HG02852 (cell line): Measurements from ENCODE around the gene TMEM150C.
"Not testable (repeated sequence)": the region's sequence is repeated elsewhere in the genome, so short reads cannot be mapped to it uniquely, and the experiment has no call there.

Experiments used
- ATAC-seq: cut with Tn5 transposase; IDR thresholded peaks from one replicate; pipeline ENCODE4 v1.9.1; 2021; ENCODE audit warnings: mild to moderate bottlenecking, moderate library complexity; ENCODE audit not compliant: unreplicated experiment

TMEM150C gene

DNA sequence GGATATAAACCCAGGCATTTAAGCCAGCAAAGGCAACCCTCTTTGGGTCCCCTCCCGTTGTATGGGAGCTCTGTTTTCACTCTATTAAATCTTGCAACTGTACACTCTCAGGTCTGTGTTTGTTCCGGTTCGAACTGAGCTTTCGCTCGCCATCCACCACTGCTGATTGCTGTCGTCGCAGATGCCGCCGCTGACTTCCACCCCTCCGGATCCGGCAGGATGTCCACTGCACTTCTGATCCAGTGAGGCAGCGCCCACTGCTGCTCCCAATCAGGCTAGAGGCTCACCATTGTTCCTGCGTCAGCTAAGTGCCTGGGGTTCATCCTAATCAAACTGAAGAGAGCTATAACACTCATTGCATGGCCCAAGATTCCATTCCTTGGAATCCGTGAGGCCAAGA is 82.2 kb downstream of the TMEM150C start:
- ATAC-seq: no peak

DNA sequence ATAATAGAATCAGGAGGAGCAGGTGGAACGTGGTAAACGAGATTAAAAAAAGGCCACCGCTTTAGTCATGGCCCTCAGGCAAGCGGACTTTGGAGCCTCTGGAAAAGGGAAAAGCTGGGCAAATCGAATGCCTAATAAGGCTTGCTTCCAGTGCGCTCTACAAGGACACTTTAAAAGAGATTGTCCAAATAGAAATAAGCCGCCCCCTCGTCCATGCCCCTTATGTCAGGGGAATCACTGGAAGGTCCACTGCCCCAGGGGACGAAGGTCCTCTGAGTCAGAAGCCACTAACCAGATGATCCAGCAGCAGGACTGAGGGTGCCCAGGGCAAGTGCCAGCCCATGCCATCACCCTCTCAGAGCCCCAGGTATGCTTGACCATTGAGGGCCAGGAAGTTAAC is 84.3 kb downstream of the TMEM150C start:
- ATAC-seq: not testable (repeated sequence)

DNA sequence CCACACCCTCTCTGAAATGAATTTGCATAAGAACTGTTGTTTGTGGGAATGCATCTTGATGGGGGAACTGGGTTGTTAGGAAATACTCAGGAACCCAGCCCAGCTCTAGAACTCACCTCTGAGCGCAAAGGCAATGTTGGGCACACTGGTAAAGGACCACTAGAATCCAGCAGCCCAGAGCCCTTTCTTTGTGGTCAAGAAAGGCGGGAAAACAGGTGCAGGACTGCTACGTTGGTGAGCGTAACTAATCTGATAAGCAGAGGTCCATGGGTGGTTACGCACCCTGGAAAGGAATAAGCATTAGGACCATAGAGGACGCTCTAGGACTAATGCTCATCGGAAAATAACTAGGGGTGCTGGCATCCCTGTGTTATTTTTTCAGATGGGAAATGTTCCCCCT is 85.9 kb downstream of the TMEM150C start:
- ATAC-seq: not testable (repeated sequence)

DNA sequence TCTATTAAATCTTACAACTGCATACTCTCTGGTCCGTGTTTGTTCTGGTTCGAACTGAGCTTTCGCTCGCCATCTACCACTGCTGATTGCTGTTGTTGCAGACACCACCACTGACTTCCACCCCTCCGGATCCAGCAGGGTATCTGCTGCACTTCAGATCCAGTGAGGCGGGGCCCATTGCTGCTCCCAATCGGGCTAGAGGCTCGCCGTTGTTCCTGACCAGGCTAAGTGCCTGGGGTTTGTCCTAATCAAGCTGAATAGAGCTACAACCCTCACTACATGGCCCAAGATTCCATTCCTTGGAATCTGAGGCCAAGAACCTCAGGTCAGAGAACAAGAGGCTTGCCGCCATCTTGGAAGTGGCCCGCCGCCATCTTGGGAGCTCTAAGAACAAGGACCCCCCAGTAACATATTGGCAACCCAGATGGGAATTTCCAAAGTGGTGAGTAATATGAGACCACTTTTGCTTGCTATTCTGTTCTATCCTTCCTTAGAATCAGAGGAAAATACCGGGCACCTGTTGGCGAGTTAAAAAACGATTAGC is 88.1 kb downstream of the TMEM150C start:
- ATAC-seq: no peak

DNA sequence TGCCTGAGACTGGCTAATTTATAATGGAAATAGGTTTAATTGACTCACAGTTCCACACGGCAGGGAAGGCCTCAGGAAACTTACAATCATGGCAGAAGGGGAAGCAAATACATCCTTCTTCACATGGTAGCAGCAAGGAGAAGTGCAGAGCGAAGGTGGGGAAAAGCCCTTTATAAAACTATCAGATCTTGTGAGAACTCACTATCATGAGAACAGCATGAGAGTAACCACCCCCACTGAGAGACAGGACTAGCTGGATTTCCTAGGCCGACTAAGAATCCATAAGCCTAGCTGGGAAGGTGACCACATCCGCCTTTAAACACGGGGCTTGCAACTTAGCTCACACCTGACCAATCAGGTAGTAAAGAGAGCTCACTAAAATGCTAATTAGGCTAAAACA is 88.7 kb downstream of the TMEM150C start:
- ATAC-seq: not testable (repeated sequence)

DNA sequence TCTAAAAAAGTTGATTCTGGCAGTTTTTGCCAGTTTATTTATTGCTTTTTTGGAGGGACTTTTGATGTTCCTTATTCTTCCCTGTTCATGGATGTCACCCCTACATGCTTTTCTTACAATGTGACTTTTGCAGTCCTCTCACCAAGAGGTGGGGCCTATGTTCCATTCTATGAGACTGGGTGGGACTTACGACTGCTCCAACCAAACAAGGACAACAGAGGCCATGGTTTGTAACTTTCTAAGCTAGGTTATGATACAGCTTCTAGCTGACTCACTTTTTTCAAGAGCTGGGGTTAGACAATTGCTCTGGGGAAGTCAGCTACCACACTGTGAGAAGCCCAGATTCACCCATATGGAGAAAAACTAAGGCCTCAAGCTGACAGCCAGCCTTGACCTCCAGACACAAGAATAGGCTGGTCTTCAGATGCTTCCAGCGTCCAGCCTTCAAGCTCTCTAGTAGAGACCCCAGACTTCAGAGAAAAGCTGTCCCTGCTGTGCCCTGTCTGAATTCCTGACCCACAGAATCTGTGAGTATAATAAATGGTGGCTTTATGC is 91.9 kb downstream of the TMEM150C start:
- no peak for ATAC-seq

DNA sequence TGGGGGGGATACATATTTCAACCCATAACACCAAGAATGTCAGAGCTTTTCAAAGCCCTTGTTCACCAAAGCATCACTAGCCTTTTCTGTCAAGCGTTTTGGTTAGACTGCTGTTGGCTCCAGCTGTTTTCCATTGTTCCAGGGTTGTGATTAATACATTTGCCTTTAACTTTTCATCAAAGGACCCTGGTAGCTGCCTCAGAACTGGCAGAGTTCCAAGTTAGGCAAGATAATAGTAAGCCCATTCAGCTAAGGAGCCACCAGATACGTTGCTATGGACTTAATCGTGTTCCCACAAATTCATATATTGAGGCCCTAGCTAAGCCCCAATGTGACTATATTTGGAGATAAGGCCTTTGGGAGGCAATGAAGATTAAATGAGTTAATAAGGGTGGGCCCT is 94.3 kb downstream of the TMEM150C start:
- ATAC-seq: no peak

DNA sequence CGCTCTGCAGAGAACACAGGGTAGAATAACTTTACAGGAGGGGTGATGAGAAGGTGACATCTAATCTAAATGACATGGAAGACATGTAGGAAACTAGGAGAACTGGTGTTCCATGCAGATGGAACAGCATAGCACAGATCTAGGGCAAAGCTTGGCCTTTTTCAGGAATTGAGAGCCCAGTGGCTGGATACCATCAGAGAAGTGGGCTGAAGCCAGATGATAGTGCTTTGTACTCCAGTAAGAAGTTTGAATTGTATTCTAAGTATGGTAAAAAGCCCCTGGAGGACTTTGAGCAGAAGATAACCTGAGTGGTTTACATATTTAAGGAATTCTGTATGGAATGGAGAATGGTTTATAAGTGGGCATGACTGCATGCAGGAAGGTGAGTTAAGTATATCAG is 98.6 kb downstream of the TMEM150C start:
- no peak for ATAC-seq

DNA sequence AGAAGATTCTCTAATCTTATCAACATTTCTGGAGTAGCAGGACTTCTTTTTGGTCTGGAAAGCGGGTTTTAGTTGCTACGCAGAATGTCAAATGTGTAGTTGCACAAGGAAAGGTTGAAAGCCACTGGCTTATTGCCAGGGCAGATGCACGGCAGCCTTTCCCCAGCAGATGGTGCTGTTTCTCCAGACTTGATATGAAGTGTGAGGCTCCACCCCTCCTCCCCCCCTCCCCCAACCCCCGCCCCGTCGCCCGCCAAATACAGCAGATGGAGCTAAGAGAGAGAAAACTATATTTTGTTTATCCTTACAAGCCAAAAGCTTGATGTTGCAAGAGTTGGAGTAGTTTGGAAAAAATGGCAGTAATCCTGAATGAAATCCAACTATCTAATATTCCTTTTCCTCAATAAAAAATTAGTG is 99.4 kb downstream of the TMEM150C start:
- ATAC-seq: peak; percentile 81

DNA sequence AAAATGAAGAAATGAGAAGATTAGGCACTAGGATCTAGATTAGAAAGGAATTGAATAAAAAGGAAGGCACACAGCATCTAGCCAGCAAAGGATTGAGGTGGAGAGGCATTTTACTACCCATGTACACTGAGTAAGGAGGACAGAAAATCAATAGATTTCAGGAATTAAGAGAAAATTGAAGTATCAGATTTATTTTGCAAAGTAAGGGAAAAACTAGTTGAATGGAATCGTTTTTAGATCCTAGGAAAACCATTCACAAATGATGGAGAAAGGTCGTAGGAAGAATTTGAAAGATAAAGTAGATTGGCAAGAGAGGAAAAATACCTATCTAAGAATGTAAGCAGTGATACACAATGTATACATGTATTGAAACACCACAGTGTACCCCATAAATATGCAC is 100.1 kb downstream of the TMEM150C start:
- no peak for ATAC-seq

DNA sequence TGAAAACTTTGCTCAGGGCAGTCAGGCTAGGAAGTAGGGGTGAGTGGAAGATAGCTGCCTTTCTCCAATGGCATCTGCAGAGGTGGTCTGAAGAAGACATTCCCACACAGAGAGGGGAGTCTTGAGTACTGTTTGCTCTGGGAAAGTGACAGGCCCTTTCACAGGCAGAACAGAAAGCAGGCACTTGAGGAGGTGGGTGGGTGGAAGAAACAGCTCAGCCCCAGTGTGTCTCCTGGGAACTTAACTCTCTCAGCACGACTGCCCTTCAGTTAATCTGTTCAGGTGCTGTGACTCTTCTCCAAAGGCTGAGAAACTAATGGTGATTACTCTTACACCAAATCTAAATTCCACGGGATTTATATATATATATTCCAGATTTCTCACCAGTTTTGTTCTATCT is 103.1 kb downstream of the TMEM150C start:
- peak; percentile 61 for ATAC-seq

DNA sequence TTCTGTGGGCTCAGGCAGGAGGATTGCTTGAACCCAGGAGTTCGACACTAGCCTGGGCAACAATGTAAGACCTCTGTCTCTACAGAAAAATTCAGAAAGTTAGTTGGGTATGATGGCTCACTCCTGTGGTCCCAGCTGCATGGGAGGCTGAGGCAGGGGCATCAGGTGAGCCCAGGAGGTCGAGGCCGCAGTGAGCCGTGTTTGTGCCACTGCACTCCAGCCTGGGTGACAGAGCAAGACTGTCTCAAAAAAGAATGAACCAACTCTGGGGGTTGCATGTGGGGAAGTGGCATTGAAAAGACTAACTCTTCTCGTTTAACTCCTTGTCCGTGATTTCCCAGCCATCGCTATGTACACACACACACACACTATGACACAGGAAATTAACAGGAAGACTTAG is 104.5 kb downstream of the TMEM150C start:
- no peak for ATAC-seq

DNA sequence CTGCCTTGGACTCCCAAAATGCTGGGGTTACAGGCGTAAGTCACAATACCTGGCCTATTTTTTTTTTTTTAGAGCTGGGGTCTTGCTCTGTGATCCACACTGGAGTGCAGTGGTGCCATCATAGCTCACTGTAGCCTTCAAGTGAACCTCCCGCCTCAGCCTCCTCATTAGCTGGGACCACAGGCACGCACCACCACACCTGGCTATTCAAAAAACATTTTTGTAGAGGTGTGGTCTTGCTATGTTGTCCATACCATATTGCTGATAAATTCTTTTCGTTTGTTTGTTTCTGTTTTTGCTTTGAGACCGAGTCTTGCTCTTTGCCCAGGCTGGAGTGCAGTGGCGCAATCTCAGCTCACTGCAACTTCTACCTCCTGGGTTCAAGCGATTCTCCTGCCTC is 109.8 kb downstream of the TMEM150C start:
- no peak for ATAC-seq

DNA sequence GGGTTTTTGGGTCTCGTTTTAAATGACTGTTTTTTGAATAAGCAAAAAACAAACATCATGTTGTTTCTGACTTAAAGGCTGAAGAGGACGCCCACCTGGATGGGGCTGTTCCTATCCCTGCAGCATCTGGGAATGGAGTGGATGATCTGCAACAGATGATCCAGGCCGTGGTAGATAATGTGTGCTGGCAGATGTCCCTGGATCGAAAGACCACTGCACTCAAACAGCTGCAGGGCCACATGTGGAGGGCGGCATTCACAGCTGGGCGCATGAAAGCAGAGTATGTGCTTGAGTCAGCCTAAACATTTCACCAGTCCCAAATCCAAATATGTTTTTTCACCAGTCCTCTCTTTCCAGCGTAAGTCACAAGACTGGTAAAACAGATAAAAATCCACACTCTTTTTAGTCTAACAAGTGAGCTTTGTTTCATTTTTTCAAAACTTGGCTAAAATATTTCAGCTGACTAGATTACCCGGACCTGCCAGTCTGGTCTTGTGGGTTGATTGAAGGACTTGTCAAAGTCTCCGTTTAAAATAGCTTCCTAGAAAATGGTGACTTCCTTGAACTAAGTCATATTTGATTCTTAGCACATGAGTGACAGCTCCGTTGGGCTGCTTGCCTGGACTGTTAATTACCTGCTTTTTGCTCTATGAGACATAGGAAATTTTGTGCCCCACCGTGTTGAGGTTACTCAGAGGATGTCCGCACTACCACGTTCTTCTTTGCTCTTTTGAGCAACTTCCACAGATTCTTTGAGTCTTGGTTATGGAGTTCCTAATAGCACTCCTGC is 110.6 kb downstream of the TMEM150C start:
- ATAC-seq: no peak

DNA sequence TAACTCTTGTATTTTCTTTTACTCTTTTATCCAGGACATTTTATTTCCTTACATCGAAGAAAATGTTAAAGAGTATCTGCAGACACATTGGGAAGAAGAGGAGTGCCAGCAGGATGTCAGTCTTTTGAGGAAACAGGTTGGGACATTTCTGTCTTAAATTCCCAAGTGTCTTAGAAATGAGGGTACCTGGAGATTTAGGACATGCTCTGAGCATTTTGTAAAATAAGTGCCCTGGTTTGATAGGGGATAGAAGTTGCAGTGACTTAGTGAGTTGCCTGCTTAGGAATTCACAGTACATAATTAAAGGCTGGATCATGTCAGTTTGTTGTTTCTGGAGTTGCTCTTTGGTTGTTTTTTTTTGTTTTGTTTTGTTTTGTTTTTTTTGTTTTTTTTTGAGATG is 113.9 kb downstream of the TMEM150C start:
- no peak for ATAC-seq

DNA sequence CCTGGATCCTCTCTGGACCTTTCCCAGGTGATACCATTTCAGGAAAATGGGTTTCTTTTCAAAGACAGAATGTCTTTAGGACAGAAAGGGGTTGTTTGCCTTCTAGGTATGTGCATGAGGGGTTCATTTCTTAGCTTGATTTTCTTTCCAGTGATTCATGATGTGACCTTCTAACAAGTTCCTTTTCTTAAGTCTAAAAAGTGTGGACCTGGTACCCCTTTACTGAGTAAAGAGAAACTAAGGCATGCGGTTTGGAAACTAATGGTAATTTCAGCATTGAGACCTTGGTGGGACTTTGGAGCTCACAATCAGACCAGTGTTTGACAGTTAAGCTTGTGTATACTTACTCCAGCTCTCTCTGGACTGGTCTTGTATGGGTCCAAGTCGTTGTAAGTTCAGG is 122.7 kb downstream of the TMEM150C start:
- ATAC-seq: no peak

DNA sequence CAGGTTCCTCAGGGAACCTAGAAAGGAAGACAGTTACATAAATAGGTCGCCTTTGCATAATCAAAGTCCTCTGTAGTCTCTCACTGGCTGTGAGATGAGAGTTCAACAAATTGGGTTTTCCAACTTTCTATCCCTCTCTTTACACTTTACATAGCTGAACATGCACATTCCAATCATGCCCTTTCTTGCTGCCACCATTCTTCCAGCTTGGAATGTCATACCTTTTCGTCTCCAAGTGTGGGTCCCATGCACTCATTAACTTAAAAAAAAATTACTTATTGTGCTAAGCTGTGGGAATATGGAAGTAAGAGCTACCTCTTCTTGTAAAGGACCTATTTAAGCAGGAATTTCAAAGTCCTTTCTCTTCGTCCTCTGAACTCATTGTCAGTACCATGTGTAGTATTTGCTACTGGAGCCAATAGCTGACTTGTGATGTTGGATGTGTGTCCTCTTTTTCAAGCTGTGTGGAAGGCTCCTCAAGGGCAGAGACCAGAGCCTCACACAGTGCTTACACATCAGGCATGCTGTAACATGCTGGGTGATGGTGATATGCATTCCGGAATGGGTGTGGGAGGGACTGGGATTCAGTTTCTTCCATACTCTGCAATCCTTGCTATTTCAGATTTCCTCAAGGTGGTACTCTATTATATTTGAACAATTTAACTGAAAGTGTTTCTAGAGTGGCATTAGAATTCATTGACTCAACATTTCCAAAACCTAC is 124.3 kb downstream of the TMEM150C start:
- ATAC-seq: no peak

DNA sequence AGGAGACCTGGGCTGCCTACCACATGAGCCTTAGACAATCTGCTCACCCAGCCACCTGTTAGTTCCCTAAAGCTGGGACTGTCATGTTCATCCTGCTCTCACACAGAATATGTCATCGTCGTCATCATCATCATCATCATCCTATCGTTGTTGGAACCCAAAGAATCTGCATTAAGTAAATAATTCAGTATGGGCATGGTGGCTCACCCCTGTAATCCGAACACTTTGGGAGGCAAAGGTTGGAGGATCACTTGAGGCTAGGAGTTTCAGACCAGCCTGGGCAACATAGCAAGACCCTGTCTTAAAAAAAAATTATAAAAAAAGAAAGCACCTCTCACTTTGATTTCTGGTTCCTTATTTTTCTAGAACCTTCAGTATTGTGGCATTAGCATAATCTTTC is 125.0 kb downstream of the TMEM150C start:
- no peak for ATAC-seq

DNA sequence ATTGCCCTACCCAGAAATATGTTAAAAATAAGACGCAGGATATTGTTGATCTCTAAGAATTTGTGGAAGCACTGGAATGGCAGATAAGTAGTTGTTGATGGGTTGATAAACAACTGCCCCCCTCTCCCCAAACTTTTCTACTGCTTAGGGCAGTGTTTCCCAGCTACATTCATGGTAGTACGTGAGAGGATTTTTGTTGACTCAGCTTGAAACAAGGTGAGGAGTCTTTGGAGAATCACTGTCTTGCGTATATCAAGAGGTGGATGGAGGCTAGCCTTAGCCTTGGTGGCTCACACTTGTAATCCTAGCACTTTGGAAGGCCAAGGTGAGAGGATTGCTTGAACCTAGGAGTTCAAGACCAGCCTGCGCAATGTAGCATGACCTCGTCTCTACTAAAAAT is 125.7 kb downstream of the TMEM150C start:
- ATAC-seq: no peak

DNA sequence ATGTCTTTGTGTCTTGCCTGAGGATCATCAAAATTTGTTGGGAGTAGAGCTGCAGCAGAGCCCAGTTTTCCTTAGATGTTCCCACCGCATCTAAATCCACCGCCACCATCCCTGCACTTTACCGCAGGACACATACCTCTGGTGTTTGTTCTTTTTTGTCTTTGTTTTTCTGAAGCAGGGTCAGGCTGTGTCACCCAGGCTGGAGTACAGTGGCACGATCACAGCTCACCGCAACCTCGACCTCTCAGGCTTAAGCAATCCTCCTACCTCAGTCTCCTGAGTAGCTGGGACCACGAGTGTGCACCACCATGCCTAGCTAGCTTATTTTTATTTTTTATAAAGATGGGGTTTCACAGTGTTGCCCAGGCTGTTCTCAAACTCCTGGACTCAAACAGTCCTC is 126.8 kb downstream of the TMEM150C start:
- no peak for ATAC-seq

DNA sequence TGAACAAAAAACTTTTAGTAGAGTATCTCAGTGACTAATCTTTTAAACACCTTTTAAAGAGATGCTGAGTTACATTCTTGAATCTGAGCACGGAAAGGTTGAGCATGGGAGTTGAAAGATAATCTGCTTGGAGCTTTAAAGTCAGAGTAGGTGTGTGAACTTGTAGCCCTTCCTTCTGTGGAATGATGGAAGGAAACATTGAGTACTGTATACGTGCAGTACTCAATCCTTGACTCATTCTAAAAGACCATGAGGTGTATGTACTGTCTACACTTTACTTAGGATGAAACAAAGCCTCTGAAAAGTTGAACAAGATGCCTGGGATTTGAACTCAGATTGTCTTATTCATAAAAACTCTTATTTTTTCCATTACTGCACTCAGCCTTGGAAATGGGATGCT is 128.0 kb downstream of the TMEM150C start:
- ATAC-seq: no peak
